Activated naive CD8-positive, alpha-beta T cell treated with anti-CD3 and anti-CD28 coated beads, Interleukin-2, amount 50 U/mL, for 24 hours (primary cell): ENCODE results near the gene FAM187B.

Source experiments
- ATAC-seq: fragments of 150-1000 bp; cut with Tn5 transposase; one replicate; pipeline ENCODE4 v1.10.0; 2021
- DNase-seq: peaks from one replicate; pipeline ENCODE4 v3.0.0; 2021
- H3K27ac Mint-ChIP-seq: one replicate; pipeline ENCODE4 v1.8.0; 2021; ENCODE audit warnings: mild to moderate bottlenecking, mixed read lengths
- H3K27me3 Mint-ChIP-seq: one replicate; pipeline ENCODE4 v1.8.0; 2021; ENCODE audit warnings: mixed read lengths
- H3K36me3 Mint-ChIP-seq: one replicate; pipeline ENCODE4 v1.8.0; 2021; ENCODE audit warnings: low read depth, mixed read lengths
- H3K4me1 Mint-ChIP-seq: one replicate; pipeline ENCODE4 v1.8.0; 2021; ENCODE audit warnings: mixed read lengths
- H3K4me3 Mint-ChIP-seq: one replicate; pipeline ENCODE4 v1.8.0; 2021; ENCODE audit warnings: mild to moderate bottlenecking, moderate library complexity, mixed read lengths
- H3K9me3 Mint-ChIP-seq: one replicate; pipeline ENCODE4 v1.8.0; 2021; ENCODE audit warnings: mixed read lengths

Gene FAM187B

GRCh38 chr19:35216016-35216832, 12.3 kb downstream of the FAM187B start:
- Mint-ChIP-seq H3K9me3 (peaks cover 9% of the 10 kb centered on the region), H3K27ac (peak overlapping the region; percentile 41), H3K27me3 (no peaks in the 10 kb centered on the region), H3K4me3 (no peak overlapping the region), H3K4me1 (peaks cover 55% of the 10 kb centered on the region), H3K36me3 (no peaks in the 10 kb centered on the region)
- no peak for DNase-seq
- no peak for ATAC-seq

GRCh38 chr19:35214766-35215422, 13.6 kb downstream of the FAM187B start:
- Mint-ChIP-seq H3K9me3 (peaks cover 9% of the 10 kb centered on the region), H3K36me3 (peaks cover 3% of the 10 kb centered on the region), H3K27ac (peak overlapping the region; percentile 95), H3K27me3 (no peaks in the 10 kb centered on the region), H3K4me3 (no peak overlapping the region), H3K4me1 (peaks cover 64% of the 10 kb centered on the region)
- DNase-seq, result no peak
- no peak for ATAC-seq

GRCh38 chr19:35213663-35214632, 14.6 kb downstream of the FAM187B start:
- Mint-ChIP-seq H3K4me1 (peaks cover 65% of the 10 kb centered on the region), H3K9me3 (peaks cover 2% of the 10 kb centered on the region), H3K27me3 (no peaks in the 10 kb centered on the region), H3K36me3 (peaks cover 3% of the 10 kb centered on the region), H3K4me3 (peak overlapping the region; percentile 56), H3K27ac (peak overlapping the region; percentile 95)
- ATAC-seq (peak; percentile 83), DNase-seq (peak; percentile 80)

GRCh38 chr19:35212241-35212640, 16.3 kb downstream of the FAM187B start:
- DNase-seq (no peak), ATAC-seq (no peak)
- no peaks in the 10 kb centered on the region for H3K9me3 Mint-ChIP-seq
- no peaks in the 10 kb centered on the region for H3K27me3 Mint-ChIP-seq
- H3K36me3 Mint-ChIP-seq, result peaks cover 3% of the 10 kb centered on the region
- peak overlapping the region; percentile 58 for H3K4me3 Mint-ChIP-seq
- H3K4me1 Mint-ChIP-seq, result peaks cover 79% of the 10 kb centered on the region
- H3K27ac Mint-ChIP-seq, result peak overlapping the region; percentile 95

- Mint-ChIP-seq H3K36me3 (peaks cover 3% of the 10 kb centered on the region), H3K27ac (peak overlapping the region; percentile 95), H3K27me3 (no peaks in the 10 kb centered on the region), H3K4me1 (peaks cover 84% of the 10 kb centered on the region), H3K4me3 (peak overlapping the region; percentile 58), H3K9me3 (no peaks in the 10 kb centered on the region)
- peak; percentile 70 for DNase-seq
- peak; percentile 21 for ATAC-seq
These were observed 16.9 kb downstream of the FAM187B start for GRCh38 chr19:35211545-35212230.

GRCh38 chr19:35209646-35210045, 18.9 kb downstream of the FAM187B start:
- Mint-ChIP-seq H3K9me3 (no peaks in the 10 kb centered on the region), H3K27ac (no peak overlapping the region), H3K27me3 (no peaks in the 10 kb centered on the region), H3K4me1 (peaks cover 86% of the 10 kb centered on the region), H3K4me3 (no peak overlapping the region), H3K36me3 (peaks cover 3% of the 10 kb centered on the region)
- no peak for ATAC-seq
- no peak for DNase-seq

- H3K27ac Mint-ChIP-seq, result peak overlapping the region; percentile 89
- H3K36me3 Mint-ChIP-seq, result peaks cover 3% of the 10 kb centered on the region
- H3K9me3 Mint-ChIP-seq, result no peaks in the 10 kb centered on the region
- ATAC-seq, result no peak
- no peak for DNase-seq
- peaks cover 86% of the 10 kb centered on the region for H3K4me1 Mint-ChIP-seq
- no peak overlapping the region for H3K4me3 Mint-ChIP-seq
- no peaks in the 10 kb centered on the region for H3K27me3 Mint-ChIP-seq
These were observed 20.4 kb downstream of the FAM187B start for GRCh38 chr19:35208121-35208520.

GRCh38 chr19:35207391-35207871, 21.1 kb downstream of the FAM187B start:
- Mint-ChIP-seq H3K36me3 (peaks cover 3% of the 10 kb centered on the region), H3K27ac (peak overlapping the region; percentile 89), H3K4me1 (peaks cover 86% of the 10 kb centered on the region), H3K9me3 (no peaks in the 10 kb centered on the region), H3K27me3 (no peaks in the 10 kb centered on the region), H3K4me3 (peak overlapping the region; percentile 10)
- ATAC-seq (no peak), DNase-seq (no peak)

GRCh38 chr19:35206855-35207254, 21.7 kb downstream of the FAM187B start:
- no peak for ATAC-seq
- Mint-ChIP-seq H3K36me3 (peaks cover 3% of the 10 kb centered on the region), H3K27me3 (no peaks in the 10 kb centered on the region), H3K9me3 (no peaks in the 10 kb centered on the region), H3K27ac (peak overlapping the region; percentile 89), H3K4me1 (peaks cover 85% of the 10 kb centered on the region), H3K4me3 (peak overlapping the region; percentile 42)
- DNase-seq, result no peak

GRCh38 chr19:35206379-35206778, 22.2 kb downstream of the FAM187B start:
- H3K4me1 Mint-ChIP-seq, result peaks cover 85% of the 10 kb centered on the region
- peak overlapping the region; percentile 89 for H3K27ac Mint-ChIP-seq
- no peak for DNase-seq

GRCh38 chr19:35205733-35206323, 22.7 kb downstream of the FAM187B start:
- peaks cover 2% of the 10 kb centered on the region for H3K36me3 Mint-ChIP-seq
- peak overlapping the region; percentile 89 for H3K27ac Mint-ChIP-seq
- no peaks in the 10 kb centered on the region for H3K27me3 Mint-ChIP-seq
- H3K4me3 Mint-ChIP-seq, result peak overlapping the region; percentile 27
- no peaks in the 10 kb centered on the region for H3K9me3 Mint-ChIP-seq
- DNase-seq (no peak), ATAC-seq (no peak)
- peaks cover 87% of the 10 kb centered on the region for H3K4me1 Mint-ChIP-seq

More at GRCh38 chr19:35206379-35206778, 22.2 kb downstream of the FAM187B start:
- Mint-ChIP-seq H3K27me3 (no peaks in the 10 kb centered on the region), H3K4me3 (peak overlapping the region; percentile 27), H3K9me3 (no peaks in the 10 kb centered on the region), H3K36me3 (peaks cover 3% of the 10 kb centered on the region)
- ATAC-seq, result peak; percentile 47

- peaks cover 84% of the 10 kb centered on the region for H3K4me1 Mint-ChIP-seq
- no peaks in the 10 kb centered on the region for H3K9me3 Mint-ChIP-seq
- H3K4me3 Mint-ChIP-seq, result peak overlapping the region; percentile 27
- H3K27me3 Mint-ChIP-seq, result no peaks in the 10 kb centered on the region
- DNase-seq, result peak; percentile 47
- H3K27ac Mint-ChIP-seq, result peak overlapping the region; percentile 89
- no peaks in the 10 kb centered on the region for H3K36me3 Mint-ChIP-seq
- peak; percentile 70 for ATAC-seq
These were observed 23.5 kb downstream of the FAM187B start for GRCh38 chr19:35204799-35205732.
